ENCODE results near the gene SHD.

Gene SHD

DNA sequence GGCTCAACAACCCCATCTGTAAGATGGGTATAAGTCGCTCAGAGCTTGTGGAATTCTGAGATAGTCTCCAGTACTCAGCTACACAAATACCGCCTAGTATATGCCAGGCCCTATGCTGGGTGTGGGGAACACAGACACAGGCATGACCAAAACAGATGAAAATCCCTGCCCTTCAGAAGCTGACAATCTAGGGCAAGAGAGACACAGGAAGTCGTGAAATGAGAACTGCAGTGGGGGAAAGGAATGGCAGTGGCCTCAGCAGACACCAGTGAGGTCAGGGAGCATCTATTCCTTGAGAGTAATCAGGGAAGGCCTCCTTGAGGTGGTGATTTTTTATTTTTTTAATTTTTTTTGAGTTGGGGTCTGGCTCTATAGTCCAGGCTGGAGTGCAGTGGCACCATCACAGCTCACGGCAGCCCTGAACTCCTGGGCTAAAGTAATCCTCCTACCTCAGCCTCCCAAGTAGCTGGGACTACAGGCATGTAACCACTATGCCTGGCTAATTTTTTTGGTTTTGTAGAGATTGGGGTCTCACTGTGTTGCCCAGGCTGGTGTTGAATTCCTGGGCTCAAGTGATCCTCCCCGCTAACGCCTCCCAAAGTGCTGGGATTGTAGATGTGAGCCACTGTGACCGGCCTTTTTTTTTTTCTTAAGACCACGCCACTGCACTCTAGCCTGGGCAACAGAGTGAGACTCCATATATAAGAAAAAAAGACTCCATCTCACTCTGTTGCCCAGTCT is 19.9 kb downstream of the SHD start:
- no peak for DNase-seq (ENCODE audit: low spot score)

DNA sequence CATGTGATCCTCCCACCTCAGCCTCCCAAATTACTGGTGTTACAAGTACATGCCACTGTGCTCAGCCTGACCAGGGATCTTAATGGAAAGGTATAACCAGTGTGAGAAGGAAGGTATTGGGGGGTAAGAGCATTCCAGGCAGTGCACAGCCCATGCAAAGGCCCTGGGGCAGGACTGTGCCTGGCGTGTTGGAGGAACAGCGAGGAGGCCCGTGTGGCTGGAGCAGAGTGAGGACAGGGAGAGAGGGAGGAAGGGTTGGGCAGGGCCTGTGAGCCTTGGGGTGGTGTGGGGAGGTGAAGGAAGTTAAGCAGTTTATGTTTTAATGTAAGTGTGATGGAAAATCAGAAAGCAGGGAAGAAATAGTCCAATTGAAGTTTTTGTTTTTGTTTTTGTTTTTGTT is 21.5 kb downstream of the SHD start:
- DNase-seq (ENCODE audit: low spot score): no peak

DNA sequence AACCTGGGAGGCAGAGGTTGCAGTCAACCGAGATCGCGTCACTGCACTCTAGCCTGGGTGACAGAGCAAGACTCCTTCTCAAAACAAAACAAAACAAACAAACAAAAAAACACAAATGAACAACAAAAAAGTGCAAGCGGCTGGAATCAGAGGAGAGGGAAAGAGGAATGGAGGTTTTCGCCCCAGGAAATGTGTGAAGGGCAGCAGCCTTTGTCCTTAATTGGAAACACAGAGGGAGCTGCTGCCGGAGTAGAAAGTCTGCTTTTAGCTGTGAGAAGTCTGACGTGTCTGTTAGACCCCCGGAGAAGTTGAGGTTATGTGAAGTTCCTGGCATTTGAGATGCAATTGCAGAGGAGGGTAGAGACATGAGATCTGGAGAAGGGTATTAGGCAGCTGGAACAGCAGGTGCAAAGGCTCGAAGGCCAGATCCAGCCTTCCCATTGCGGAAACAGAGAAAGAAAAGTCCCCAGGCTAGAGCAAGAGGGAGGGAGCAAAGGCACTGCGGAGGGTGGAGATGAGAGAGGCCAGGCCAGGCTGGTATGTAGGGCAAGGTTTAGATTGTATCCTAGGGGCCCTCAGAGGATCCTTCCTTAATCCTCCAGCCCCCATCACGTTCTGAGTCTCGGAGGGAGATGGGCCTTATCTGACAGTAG is 22.6 kb downstream of the SHD start:
- DNase-seq (ENCODE audit: low spot score): peak; percentile 57

DNA sequence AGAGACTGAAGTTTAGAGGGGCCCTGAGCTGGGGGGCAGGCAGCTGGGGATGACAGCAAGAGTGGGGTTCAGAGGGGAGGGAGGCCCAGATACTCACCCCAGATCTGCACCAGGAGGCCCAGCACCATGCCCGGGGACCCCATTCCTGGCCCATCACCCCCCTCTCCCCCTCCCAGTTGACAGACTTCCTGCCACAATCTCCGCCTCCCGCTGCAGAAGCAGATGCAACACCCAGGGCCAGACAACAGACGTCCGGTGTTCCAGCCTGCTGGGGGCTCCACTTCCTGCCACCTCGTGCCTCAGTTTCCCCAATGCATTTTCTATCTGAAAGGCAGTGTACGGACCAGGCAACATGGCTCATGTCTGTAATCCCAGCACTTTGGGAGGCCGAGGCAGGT is 23.2 kb downstream of the SHD start, which contains the start of gene TMIGD2:
TMIGD2 (minus strand) TSS at position 147 of the 398 bp plus-strand sequence; CDS start at position 143, 4 bp downstream.
- DNase-seq (ENCODE audit: low spot score): no peak

DNA sequence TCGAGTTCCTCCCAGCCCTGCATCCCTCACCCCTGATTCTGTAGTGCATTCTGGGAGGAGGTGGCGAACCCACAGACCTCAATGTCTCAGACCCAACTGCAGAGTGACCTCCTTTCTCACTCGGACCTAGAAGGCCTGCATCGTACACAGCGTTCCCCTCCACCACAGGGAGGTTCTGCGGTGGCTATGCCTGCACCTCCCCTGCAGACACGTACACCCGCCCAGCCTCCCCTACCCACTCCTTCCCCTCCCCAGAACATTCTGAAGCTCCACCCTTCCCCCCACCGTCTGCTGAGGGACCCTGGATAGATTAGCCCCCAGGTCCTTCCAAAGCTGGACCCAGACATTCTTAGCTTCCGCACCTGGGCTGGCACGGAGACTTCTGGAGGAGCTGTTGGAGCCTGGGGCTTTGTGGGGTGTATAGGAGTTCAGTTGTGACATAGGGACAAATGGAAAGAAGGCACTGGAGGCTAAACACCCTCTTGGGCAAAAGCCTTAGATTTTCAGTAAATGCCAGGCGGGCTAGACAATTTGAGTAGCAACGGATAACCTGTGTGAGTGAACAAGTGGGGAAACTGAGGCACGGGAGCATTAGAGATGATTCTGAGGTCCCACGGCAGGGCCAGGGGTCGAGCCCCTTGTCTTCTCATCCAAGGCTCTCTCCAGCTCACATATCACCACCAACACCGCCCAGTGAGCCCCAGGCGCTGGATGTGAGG is 24.9 kb downstream of the SHD start:
- DNase-seq (ENCODE audit: low spot score): no peak

DNA sequence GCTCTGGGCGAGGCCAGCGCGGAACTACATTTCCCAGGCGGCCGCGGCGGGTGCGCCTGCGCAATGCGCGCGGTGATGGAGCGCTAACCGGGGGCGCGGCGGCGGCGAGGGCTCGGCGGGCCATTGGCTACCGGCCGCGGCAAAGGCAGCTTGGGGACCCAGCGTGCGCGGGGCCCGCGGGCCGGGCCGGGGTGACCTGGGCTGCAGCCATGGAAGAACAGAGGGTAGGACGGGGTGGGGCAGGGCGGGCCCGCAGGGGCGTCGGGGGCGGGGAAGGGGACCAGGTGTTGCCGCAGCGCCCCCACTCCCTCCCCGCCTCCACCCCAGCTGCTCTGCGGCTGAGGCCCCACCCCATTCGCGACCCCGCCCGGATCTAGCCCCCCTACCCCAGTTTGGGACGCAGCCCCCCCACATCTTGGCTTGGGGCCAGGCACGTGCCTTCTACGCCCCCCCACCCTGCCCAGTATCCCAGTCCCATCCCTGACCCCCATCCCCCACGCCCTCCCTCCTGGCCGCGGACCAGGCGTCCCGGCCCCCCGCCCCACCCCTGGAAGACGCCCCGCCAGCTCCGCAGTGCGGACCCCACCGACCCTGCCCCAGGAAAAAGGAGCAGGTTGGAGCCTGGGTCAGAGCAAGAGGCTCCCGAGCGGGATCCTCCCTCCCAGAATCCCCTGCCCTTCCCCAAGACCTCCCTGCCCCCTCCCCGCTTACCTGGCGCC is 25.6 kb downstream of the SHD start, which contains the start of gene FSD1:
FSD1 (plus strand) TSS at position 61 of the 719 bp plus-strand sequence; CDS start at position 210, 149 bp downstream.
- DNase-seq (ENCODE audit: low spot score): peak; percentile 74

DNA sequence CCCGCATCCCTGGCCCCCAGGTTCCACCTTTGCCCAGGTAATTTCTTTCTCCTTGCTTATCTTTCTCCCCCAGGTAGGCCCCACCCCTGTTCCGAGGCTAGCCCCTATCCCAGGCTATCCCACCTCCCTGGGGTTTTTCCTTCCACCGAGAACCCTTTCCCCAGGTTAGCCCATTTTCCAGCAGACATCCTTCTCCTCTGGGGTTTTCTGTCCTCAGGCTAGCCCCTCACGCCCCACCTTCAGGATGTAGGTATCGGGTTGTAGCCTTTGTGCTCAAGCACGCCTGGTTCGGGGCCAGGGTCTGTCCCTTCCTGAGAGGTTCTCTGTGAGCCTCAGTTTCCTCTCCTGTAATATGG is 26.2 kb downstream of the SHD start:
- no peak for DNase-seq (ENCODE audit: low spot score)

DNA sequence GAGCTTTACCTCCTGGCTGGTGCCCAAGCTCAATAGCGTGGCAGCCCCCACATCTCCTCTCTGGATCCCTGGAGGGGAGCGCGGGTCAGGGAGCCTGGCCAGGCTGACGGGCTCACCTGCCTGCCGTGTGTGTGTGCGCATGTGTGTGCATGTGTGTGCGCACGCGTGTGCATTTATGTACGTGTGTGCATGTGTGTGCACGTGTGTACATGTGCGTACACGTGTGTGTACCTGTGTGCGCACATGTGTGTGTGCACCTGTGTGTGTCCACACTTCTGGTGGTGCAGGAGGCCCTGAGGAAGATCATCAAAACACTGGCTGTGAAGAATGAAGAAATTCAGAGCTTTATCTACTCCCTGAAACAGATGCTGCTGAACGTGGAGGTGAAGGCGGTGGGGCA is 26.6 kb downstream of the SHD start:
- DNase-seq (ENCODE audit: low spot score): no peak

DNA sequence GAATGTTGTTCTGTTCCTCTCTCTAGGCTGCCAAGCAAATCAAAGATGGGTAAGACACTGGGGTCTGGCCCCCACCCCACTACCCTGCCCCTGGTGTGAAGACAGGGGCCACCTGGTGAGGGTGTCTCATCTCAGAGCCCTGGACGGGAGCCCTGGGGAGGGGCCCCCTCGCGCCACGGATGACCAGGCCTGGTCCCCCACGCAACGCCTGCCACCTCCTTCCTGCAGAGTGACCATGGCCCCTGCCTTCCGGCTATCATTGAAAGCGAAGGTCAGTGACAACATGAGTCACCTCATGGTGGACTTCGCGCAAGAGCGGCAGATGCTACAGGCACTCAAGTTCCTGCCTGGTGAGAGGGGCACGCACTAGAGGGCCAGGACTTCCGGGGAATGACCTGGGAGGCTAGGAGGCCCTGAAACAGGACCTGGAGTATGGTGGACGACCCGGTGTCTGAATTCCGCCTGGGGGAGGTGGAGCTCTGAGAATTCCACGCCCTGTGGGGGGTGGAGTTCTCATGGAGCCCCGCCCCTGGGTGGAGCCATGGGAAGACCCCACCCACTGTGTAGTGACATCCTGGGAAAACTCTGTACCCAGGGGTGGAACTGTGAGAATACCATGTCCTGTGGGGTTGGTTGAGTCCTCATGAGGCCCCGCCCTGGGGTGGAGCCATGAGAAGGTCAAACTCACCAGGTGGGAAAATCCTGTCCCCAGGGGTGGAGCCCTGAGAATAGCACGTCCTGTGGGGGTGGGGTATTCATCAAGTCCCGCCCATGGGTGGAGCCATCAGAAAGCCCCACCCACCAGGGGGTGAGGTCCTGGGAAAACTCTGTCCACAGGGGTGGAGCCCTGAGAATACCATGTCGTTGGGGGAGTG is 31.4 kb downstream of the SHD start:
- no peak for DNase-seq (ENCODE audit: low spot score)

DNA sequence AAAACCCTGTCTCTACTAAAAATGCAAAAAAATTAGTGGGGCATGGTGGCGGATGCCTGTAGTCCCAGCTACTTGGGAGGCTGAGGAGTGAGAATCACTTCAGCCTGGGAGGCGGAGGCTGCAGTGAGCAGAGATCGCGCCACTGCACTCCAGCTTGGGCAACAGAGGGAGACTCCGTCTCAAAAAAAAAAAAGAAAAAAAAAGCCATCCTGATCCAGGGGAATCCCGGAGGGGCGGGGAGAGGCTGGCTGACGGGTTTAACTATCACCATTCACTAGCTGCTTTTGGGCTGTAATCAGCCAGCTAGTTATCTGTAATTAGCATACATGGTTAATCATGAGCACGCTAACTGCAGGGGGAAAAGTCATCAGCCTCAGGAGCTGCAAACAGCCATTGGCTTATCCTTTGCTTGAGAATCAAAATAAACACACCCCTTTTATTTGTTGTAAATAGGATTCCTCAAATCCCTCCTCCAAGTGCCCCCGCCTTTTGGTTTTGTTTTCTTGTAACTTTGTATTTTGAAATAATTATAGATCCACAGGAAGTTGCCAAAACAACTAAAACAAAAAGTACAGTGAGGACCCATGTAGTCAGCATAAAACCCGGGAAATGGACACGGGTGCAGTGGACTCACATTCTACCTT is 34.9 kb downstream of the SHD start:
- no peak for DNase-seq (ENCODE audit: low spot score)

DNA sequence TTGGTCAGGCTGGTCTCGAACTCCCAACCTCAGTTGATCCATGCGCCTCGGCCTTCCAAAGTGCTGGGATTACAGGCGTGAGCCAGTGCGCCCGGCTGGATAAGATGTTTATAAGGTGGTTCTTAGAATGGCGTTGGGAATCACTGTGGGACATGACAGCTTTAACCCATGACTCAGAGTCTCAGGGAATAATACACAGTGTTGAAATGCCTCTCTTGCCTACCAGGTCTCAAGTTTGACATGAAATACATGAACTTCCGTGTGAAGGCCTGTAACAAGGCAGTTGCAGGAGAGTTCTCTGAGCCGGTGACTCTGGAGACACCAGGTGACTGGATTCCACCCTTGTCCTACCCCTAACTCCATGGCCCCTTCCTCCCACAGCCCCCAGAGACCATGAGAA is 37.9 kb downstream of the SHD start:
- no peak for DNase-seq (ENCODE audit: low spot score)

DNA sequence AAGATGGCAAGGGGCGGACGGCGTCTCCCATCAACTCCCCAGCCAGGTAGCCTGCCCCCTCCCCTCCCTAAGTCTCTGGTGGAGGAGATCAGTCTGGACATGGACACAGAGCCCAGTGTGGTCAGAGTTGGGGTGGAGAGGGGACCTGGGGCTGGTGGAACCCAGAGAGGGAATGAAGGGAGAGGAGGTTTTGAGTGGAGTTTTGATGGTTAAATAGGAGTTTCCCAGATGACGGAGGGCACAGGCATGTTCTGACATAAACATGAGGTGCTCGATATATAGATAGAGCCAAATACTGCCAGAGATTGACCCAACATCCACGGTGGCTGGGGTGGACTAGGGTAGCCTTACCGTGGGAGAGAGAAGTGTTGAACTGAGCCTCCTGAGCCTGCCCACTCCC is 39.4 kb downstream of the SHD start:
- DNase-seq (ENCODE audit: low spot score): no peak

DNA sequence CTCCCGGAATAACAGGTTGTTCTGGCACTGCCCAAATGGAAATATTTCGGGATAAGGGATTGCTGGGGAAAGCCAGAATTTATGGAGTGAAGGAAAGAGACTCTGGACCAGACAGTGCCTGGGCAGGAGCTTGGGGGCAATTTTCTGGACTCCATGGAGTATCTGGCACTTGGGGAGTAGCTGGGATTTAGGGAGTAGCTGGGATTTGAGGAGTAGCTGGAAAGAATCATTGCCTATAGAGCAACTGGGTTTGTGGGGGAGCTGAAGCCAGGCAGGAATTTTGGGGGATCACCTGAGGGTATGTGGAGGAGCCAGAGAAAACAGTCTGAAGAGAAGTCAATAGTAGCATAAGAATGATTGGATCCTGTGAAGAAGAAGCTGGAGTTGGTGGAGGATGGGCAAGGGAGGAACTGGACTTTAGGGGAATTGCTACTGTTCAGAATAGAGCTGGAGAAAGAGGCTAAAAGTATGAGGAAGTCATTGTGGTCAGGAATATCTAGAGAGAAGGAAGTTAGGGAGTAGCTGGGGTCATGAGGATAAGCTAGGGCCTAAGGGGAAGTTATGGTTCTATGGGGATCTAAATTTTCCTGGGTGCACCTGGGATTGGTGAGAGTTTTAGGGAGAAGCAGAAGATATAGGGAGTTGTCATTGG is 40.1 kb downstream of the SHD start:
- no peak for DNase-seq (ENCODE audit: low spot score)

DNA sequence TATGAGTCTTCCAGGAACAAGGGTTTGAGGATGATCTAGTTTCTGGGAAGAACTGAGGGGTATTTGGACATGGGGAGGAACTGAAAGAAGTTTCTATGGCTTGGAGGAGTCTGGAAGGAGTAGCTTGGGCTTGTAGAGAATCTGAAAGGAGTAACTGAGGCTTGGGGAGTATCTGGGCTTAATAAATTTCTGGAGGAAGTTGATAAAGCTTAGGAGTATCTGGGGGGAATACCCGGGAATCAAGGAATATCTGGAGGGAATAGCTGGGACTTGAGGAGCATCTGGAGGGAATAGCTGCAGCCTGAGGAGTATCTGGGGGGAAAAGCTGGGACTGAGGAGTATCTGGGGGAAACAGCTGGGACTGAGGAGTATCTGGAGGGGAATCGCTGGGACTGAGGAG is 41.4 kb downstream of the SHD start:
- no peak for DNase-seq (ENCODE audit: low spot score)

DNA sequence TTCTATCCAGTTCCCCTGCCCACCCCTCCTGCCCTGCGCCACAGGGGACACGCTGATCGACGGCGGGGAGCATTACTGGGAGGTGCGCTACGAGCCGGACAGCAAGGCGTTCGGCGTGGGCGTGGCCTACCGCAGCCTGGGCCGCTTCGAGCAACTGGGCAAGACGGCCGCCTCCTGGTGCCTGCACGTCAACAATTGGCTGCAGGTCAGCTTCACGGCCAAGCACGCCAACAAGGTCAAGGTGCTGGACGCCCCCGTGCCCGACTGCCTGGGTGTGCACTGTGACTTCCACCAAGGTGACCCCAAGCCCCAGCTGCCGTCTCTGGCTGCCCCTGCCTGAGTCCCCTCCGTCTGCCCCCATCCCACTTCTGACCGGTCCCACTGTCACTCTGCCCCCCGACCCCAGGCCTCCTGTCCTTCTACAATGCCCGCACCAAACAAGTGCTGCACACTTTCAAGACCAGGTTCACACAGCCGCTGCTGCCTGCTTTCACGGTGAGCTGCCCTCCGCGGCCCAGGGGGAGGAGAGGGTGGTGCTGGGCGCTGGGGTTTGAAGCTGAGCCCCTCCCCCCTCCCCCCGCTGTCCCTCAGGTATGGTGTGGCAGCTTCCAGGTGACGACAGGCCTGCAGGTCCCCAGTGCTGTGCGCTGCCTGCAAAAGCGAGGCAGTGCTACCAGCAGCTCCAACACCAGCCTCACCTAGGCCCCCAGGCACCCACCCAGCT is 44.0 kb downstream of the SHD start:
- no peak for DNase-seq (ENCODE audit: low spot score)

DNA sequence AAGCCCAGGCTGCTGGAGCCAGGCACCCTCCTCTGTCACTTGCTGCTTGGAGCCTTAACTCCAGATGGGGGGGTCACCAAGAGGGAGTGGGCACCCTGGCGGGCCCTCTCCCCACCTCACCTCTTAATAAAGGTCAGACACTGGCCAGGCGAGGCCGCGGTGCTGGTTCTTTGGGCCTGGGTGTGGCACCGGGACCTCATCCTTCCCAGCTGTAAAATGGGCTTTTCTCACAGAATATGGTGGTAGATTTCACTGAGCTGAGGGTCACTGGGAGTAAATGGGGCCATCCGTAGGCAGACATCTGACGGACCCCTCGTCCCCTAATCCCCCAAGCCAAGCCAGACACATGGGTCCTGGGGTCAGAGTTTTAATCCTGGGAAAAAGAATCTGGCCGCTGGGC is 44.6 kb downstream of the SHD start:
- DNase-seq (ENCODE audit: low spot score): no peak

DNA sequence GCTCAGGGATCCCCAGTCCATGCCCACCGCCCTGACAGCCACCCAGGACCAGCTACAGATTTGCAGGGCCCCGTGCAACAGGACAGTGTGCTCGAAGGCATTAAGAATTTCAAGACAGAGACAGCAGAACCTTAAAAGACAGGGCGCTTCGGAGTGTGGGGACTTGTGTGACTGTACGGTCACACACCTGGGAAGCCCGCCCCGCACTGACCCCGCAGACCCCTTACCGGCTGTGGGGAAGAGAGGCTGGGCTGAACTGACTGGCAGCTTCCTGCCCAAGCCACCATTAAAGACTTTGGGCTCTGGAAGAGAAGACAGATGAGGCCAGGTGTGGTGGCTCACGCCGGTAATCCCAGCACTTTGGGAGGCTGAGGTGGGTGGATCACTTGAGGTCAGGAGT is 45.2 kb downstream of the SHD start:
- no peak for DNase-seq (ENCODE audit: low spot score)

DNA sequence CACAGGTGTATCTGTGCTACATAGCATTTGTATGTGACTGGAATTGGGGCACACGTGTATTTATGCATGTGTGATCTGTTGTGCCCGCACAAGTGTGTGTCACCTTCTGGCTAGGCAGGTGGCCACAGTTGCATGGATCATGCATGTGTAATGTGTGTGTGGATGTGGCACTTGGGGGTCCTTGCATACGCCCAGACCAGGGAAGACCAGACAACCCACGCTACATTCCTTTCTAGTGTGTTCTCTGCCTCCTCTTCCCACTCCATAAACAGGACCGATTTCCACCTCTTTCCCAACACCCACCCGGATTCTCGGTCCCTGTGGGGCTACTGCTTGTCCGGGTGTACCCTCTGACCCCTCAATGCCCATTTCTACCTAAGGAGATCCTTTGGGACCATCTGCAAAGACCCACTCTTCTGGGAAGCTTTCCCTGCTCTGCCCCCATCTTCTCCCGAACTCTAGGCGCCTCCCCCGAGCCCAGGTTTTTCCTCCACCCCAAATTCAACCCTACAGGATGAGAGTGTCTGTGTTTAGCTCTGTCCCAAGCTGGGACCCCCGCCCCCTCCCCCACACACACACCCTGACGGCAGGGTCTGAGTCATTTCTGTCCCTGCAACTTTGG is 47.3 kb downstream of the SHD start:
- no peak for DNase-seq (ENCODE audit: low spot score)

DNA sequence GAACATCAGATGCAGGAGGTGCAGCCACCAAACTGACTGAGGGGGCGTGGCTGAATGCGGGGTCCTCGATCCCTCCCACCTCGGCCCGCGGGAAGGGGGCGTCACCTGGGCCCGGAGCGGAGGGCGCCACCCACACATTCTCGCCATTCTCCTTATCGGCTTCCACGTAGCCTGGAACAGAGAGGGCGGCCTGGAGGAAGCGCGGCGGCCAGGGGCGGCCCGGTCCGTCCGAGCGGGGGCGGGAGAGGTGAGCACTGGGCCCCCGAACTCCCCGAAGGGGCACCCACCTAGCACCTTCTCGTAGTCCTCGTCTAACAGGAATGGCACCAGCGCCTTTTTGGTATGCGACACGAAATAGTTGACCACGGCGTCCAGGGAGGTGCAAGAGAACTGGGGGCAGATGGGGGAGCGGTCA is 47.8 kb downstream of the SHD start:
- no peak for DNase-seq (ENCODE audit: low spot score)

Data from SK-N-DZ (cell line).